Measurements from ENCODE around the gene ATP1A1.

The ATP1A1 gene

DNA sequence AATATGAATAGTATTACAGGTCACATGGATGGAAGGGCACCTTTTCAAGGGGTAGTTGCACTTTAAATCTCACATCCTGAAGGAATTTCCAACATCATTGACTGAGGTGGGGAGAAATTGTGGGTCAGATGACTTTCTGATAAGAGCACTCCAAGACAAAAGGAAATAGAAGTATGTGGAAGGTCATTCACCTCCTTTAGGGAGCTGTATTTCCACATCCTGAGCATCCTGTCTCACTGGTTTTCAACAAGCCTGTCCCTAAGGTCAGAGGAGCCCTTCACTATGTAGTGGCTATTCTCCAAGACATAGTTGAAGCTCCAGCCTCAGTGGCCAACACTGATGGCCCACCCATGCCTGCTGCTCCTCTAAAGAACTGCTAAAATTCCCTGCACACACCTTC lies 76.5 kb downstream of the ATP1A1 start:
- no peak for TF ChIP-seq CTCF (IDR thresholded peaks at IDR 0.05; ENCODE audit: borderline replicate concordance, insufficient read depth, low read depth, low read length)

GRCh38 chr1:116451702-116452101 lies 78.7 kb downstream of the ATP1A1 start:
- TF ChIP-seq CTCF (IDR thresholded peaks at IDR 0.05; ENCODE audit: borderline replicate concordance, insufficient read depth, low read depth, low read length): no peak

More for the DNA sequence above, 76.5 kb downstream of the ATP1A1 start:
- H3K4me3 ChIP-seq (ENCODE audit: low read depth, low read length): no peak overlapping the region

GRCh38 chr1:116453481-116453880 lies 80.4 kb downstream of the ATP1A1 start:
- TF ChIP-seq CTCF (IDR thresholded peaks at IDR 0.05; ENCODE audit: borderline replicate concordance, insufficient read depth, low read depth, low read length): no peak
- H3K4me3 ChIP-seq (ENCODE audit: low read depth, low read length): no peak overlapping the region

More at GRCh38 chr1:116451702-116452101, 78.7 kb downstream of the ATP1A1 start:
- H3K4me3 ChIP-seq (ENCODE audit: low read depth, low read length): no peak overlapping the region

GRCh38 chr1:116453906-116454305 lies 80.9 kb downstream of the ATP1A1 start:
- TF ChIP-seq CTCF (IDR thresholded peaks at IDR 0.05; ENCODE audit: borderline replicate concordance, insufficient read depth, low read depth, low read length): no peak
- H3K4me3 ChIP-seq (ENCODE audit: low read depth, low read length): no peak overlapping the region
